HG03520 (cell line): ENCODE data around the gene AMH.

Source experiments
- ATAC-seq: cut with Tn5 transposase; IDR thresholded peaks from one replicate; pipeline ENCODE4 v1.9.1; 2021; ENCODE audit warnings: mild to moderate bottlenecking, moderate library complexity; ENCODE audit not compliant: unreplicated experiment

Gene AMH

DNA sequence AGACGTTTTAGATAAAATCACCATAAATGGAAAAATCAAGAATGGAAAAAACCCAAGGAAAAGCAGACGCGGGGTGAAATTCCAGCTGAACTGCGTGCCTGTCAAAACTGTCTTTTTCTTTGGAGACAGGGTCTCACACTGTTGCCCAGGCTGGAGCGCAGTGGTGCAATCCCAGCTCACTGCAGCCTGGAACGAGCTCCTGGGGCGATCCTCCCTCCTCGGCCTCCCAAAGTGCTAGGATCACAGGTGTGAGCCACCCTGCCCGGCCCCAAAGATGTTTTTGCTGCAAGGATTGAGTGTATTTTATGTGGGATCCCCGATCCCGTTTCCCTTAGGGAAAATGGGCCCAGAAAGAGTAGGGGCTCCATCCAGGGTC, 33.7 kb downstream of the AMH start:
- ATAC-seq: no peak

DNA sequence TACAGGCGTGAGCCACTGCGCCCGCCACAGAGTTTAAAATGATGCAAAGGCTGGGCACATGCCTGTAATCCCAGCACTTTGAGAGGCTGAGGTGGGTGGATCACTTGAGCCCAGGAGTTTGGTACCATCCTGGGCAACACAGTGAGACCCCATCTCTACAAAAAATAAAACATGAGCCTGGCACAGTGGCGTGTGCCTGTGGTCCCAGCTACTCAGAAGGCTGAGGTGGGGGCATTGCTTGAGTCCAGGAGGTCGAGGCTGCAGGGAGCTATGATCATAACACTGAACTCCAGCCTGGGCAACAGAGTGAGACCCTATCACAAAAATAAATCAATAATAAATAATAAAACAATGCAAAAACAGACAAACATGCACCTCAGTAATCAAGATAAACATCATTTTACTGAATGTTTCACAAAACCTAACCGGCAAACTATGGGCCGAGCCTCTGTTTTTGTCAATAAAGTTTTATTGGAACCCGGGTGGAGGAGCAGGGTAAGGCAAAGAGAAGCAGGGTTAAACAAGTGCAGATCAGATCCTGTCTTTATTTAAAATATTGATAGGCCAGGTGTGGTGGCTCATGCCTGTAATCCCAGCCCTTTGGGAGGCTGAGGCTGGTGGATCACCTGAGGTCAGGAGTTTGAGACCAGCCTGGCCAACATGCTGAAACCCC, 34.8 kb downstream of the AMH start:
- ATAC-seq: no peak

DNA sequence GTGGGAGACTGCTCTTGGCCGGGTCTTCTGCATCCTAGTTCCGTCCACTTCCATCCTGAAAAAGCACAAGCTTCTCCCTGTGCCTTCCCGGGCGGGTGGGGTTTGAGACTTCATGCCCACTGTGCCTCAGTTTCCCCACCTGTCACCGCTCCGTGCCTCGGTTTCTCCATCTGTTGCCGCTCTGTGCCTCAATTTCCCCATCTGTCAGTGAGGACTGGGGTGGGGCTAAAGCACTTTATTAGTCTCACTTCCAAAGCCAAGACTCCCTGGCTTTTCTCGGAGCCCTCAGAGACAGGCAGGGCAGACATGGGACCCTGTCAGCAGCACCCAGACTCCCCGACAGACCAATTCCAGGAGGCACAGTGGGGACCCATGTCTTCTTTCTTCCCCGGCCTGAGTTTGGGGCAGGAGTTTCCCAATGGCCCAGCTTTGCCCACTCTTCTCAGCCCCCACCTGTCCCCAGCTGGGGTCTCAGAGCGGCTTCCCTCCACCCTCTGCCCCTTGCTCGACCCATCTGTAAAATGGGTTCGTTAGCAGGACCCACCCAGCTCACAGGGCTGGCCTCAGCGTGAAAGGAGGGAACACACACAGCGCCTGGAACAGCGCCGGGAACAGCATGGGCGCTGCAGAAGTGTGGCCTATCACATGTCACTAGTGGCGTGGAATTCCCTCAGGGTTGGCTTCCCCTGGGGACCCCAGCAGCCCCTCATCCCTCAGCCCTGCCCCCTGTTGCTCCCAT, 37.4 kb downstream of the AMH start:
- ATAC-seq: no peak

GRCh38 chr19:2287585-2288337, 38.6 kb downstream of the AMH start:
- ATAC-seq: no peak

- no peak for ATAC-seq
Observed at GRCh38 chr19:2288338-2288817, 39.3 kb downstream of the AMH start.

GRCh38 chr19:2288818-2289713, 39.9 kb downstream of the AMH start:
- no peak for ATAC-seq

DNA sequence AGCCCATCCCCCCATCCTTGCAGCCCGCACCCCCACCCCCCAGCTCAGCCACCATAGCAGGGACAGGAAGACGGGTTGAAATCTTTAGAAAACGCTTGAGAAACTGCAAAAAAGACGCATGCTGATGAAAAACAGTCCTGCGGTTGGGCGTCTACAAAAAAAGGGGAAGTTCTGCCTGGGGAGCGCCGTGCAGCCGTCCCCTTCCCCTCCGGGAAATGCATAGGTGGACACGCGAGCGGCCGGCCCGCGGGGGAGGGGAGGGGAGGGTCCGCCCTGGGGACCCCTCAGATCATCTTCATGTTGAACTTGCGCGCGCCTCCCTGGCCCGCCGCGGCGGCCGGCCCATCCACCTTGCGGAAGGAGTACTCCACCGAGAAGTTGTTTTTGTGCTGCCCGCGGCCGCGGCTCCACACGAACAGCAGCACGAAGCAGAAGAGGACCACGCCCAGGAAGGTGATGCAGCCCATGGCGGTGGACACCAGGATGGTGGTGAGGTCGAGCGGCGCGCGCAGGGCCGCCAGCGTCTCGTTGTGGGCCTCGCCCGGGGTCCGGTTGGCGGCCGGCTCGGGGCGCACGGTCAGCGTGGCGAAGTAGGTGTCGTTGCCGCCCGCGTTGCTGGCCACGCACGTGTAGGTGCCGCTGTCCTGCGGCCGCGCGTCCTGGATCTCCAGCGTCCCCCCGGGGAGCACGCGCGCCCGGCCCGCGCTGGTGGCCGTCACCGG, 40.8 kb downstream of the AMH start:
- ATAC-seq: no peak

GRCh38 chr19:2290441-2291184, 41.5 kb downstream of the AMH start:
- no peak for ATAC-seq

- ATAC-seq: no peak
Observed at GRCh38 chr19:2291185-2291751, 42.1 kb downstream of the AMH start.

DNA sequence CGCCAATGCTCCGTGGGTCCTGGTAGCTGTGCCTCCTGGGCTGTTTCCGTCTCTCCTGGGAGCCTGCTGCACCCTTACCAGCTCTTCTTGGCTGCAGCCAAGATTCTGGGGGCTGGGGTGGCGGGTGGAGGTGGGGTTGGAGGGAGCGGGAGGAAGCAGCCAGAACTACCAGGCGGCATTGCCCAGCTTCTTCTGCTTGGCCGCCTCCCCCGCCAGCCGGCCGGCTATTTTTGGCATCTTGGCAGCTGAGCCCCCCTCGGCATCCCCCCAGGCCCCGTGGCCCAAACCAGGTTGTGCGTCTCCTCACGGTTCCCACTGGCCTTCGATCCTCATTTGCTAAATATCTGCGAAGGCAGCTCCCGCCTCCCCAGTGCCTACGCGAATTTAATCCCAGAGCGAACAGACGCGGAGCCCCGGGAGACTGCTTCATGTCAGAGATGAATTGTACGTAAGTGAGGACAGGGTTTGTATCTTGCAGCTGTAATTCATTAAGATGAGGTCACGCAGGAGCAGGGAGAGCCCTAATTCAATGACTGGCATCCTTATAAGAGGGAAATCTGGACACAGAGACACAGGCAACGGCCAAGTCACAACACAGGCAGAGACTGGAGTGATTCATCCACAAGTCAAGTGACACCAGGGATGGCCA, 45.7 kb downstream of the AMH start:
- no peak for ATAC-seq

DNA sequence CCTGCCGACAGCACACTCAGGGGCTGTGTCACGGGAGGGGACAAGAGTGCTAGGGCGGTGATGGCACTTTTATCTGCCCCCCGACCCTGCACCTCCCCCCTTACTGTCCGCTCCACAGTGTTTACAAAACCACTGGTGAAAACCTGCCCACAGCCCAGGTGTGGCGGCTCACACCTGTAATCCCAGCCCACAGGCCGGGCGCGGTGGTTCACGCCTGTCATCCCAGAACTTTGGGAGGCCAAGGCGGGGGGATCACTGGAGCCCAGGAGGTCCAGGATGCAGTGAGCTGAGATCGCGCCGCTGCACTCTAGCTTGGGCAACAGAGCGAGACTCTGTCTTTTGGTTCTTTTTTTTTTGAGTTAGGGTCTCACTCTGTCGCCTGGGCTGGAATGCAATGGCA, 47.0 kb downstream of the AMH start:
- ATAC-seq: no peak

- ATAC-seq: no peak
Observed at GRCh38 chr19:2300533-2300932, 51.4 kb downstream of the AMH start.
